Renal cortex interstitium (tissue), 11 donors: Measurements from ENCODE around the gene CPA5. TPM values are rescaled to one million over a fixed set of nuclear protein-coding genes. Genes with fewer than 3 reads are reported as not detected.

Experiments used
- DNase-seq, 11 donors: peaks; one replicate each; pipeline ENCODE4 v3.0.0-alpha.2; 2013; ENCODE audit warnings: low read depth in 9 of 11, low spot score in 4 of 11; ENCODE audit errors: extremely low read depth in 1 of 11
- polyA plus RNA-seq, 3 donors: library from polyadenylated mRNA; unstranded; fragments of 120-200 nt; gene quantifications; one replicate each; pipeline ENCODE4 v1.2.1, GENCODE V29; 2013; ENCODE audit not compliant: insufficient read length in 3 of 3

CPA5 gene
- polyA plus RNA-seq, 3 donors = 0.23 to 0.36 (median 0.29) TPM

DNA sequence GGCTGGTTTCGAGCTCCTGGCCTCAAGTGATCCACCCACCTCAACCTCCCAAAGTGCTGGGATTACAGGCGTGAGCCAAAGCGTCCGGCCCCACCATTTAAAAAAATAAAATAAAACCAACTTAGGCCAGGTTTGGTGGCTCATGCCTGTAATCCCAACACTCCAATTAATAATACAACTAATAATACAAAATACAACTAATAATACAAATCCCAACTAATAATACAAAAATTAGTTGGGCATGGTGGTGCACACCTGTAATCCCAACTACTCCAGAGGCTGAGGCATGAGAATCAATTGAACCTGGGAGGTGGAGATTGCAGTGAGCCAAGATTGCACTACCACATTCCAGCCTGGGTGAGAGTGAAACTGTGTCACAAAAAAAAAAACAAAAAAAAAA is 68.6 kb downstream of the CPA5 start:
- DNase-seq = no peak

GRCh38 chr7:130415006-130415405 is 70.4 kb downstream of the CPA5 start:
- no peak for DNase-seq

GRCh38 chr7:130417213-130417612 is 72.6 kb downstream of the CPA5 start:
- DNase-seq = no peak

GRCh38 chr7:130418306-130418705 is 73.7 kb downstream of the CPA5 start:
- DNase-seq = no peak

Other genes starting within 250 kb of the CPA5 start
- gene TMEM209, start 139.4 kb upstream of the CPA5 start, polyA plus RNA-seq = 10 to 100 TPM; 24.5 to 32.1 (median 29.5) TPM
- not detected for gene SSMEM1, start 137.0 kb upstream of the CPA5 start, polyA plus RNA-seq
- under 1 TPM; 0.28 to 0.52 (median 0.39) TPM for gene CPA2, start 78.0 kb upstream of the CPA5 start, polyA plus RNA-seq
- gene CPA4, start 51.7 kb upstream of the CPA5 start, polyA plus RNA-seq = under 1 TPM; 0.14 to 0.71 (median 0.27) TPM
- 1 to 10 TPM; 2.1 to 2.6 (median 2.5) TPM for gene CPA1, start 35.7 kb downstream of the CPA5 start, polyA plus RNA-seq
- gene CEP41, start 96.2 kb downstream of the CPA5 start, polyA plus RNA-seq = 10 to 100 TPM; 28.2 to 29.6 (median 29.4) TPM
- 100 to 1,000 TPM; 647 to 785 (median 777) TPM for gene MEST, start 147.3 kb downstream of the CPA5 start, polyA plus RNA-seq